GM23248 (cell line): ENCODE results near the gene POLR2B. TPM values are rescaled to one million over a fixed set of nuclear protein-coding genes. Genes with fewer than 3 reads are reported as not detected.
A peak's percentile ranks its signal among the peaks of the same experiment; 100 is the strongest.
"Not testable (repeated sequence)": the region's sequence is repeated elsewhere in the genome, so short reads cannot be mapped to it uniquely, and the experiment has no call there.

Source experiments
- DNase-seq: peaks from one replicate; pipeline ENCODE4 v3.0.0-alpha.2; 2015
- H2AFZ ChIP-seq: fragments of 200-600 bp; sonication (generic); 2 replicates; pipeline ENCODE4 v1.6.1; 2016; ENCODE audit warnings: antibody characterized with exemption
- H3F3A ChIP-seq: fragments of 200-600 bp; sonication (generic); 2 replicates; pipeline ENCODE4 v1.6.1; 2016; ENCODE audit warnings: mild to moderate bottlenecking, antibody characterized with exemption, mixed run types; ENCODE audit not compliant: insufficient read depth
- H3K27ac ChIP-seq: fragments of 200-600 bp; sonication (generic); 2 replicates; pipeline ENCODE4 v1.5.1; 2016; ENCODE audit warnings: mild to moderate bottlenecking
- H3K27me3 ChIP-seq: fragments of 200-600 bp; sonication (generic); replicated peaks from 2 replicates; pipeline ENCODE4 v1.6.1; 2016; ENCODE audit warnings: mild to moderate bottlenecking; ENCODE audit not compliant: insufficient read depth
- H3K36me3 ChIP-seq: fragments of 200-600 bp; sonication (generic); 2 replicates; pipeline ENCODE4 v1.6.1; 2016; ENCODE audit warnings: low read depth, mild to moderate bottlenecking
- H3K4me1 ChIP-seq: fragments of 200-600 bp; sonication (generic); 2 replicates; pipeline ENCODE4 v1.6.1; 2016; ENCODE audit warnings: mild to moderate bottlenecking; ENCODE audit not compliant: insufficient read depth
- H3K4me2 ChIP-seq: fragments of 200-600 bp; sonication (generic); one replicate; pipeline ENCODE4 v1.6.1; 2016; ENCODE audit warnings: mild to moderate bottlenecking; ENCODE audit not compliant: unreplicated experiment
- H3K4me3 ChIP-seq: fragments of 200-600 bp; sonication (generic); 2 replicates; pipeline ENCODE4 v1.5.1; 2016; ENCODE audit warnings: mild to moderate bottlenecking
- H3K79me2 ChIP-seq: fragments of 200-600 bp; sonication (generic); 2 replicates; pipeline ENCODE4 v1.6.1; 2016; ENCODE audit warnings: mild to moderate bottlenecking; ENCODE audit not compliant: insufficient read depth
- H3K9ac ChIP-seq: fragments of 200-600 bp; sonication (generic); 2 replicates; pipeline ENCODE4 v1.6.1; 2016; ENCODE audit warnings: mild to moderate bottlenecking
- H3K9me2 ChIP-seq: fragments of 200-600 bp; sonication (generic); 2 replicates; pipeline ENCODE4 v1.6.1; 2016; ENCODE audit warnings: mixed run types, mild to moderate bottlenecking, moderate library complexity; ENCODE audit not compliant: insufficient read depth
- H3K9me3 ChIP-seq: fragments of 200-600 bp; sonication (generic); one replicate; pipeline ENCODE4 v1.6.1; 2017; ENCODE audit warnings: low read depth
- H4K20me1 ChIP-seq: fragments of 200-600 bp; sonication (generic); 2 replicates; pipeline ENCODE4 v1.6.0; 2016; ENCODE audit not compliant: insufficient read depth
- EZH2 ChIP-seq: fragments of 200-600 bp; sonication (generic); IDR thresholded peaks from 2 replicates; pipeline ENCODE4 v1.6.1; 2018; ENCODE audit warnings: antibody characterized with exemption, mild to moderate bottlenecking; ENCODE audit not compliant: insufficient read depth, poor library complexity, severe bottlenecking
- EZH2phosphoT487 ChIP-seq: fragments of 200-600 bp; sonication (generic); IDR thresholded peaks from 2 replicates; pipeline ENCODE4 v1.6.1; 2018; ENCODE audit warnings: antibody characterized with exemption, moderate library complexity, mild to moderate bottlenecking, low read depth; ENCODE audit not compliant: insufficient read depth
- WGBS, 2 experiments: methylation state at CpG; one replicate each; pipeline ENCODE4 v1.1.6; 2015 to 2017; ENCODE audit warnings: low lambda C conversion rate in 2 of 2, low coverage in 1 of 2; ENCODE audit errors: missing lambda C conversion rate in 2 of 2; 5-methylcytosine and 5-hydroxymethylcytosine counted together
- in situ Hi-C: fragments of 300-500 bp; cut with MboI; formaldehyde crosslinking; loops from 2 replicates; pipeline ENCODE4 v1.15.0; 2020
- polyA plus RNA-seq: library from polyadenylated mRNA; unstranded; fragments of >200 nt; fragmentation: Nextera tagmentation; extraction: Ambion mirVana; gene quantifications from 2 replicates; pipeline ENCODE4 v1.2.1, GENCODE V29; 2016
- total RNA-seq: library from RNA; depleted of rRNA; stranded (reverse); fragments of >200 nt; shearing (Covaris generic); gene quantifications from 2 replicates; pipeline ENCODE4 v1.2.3, GENCODE V29; 2014; rRNA removed

The POLR2B gene
- total RNA-seq (83.5 and 86.1 TPM in 2 replicates), polyA plus RNA-seq (47.6 and 50.8 TPM in 2 replicates)

DNA sequence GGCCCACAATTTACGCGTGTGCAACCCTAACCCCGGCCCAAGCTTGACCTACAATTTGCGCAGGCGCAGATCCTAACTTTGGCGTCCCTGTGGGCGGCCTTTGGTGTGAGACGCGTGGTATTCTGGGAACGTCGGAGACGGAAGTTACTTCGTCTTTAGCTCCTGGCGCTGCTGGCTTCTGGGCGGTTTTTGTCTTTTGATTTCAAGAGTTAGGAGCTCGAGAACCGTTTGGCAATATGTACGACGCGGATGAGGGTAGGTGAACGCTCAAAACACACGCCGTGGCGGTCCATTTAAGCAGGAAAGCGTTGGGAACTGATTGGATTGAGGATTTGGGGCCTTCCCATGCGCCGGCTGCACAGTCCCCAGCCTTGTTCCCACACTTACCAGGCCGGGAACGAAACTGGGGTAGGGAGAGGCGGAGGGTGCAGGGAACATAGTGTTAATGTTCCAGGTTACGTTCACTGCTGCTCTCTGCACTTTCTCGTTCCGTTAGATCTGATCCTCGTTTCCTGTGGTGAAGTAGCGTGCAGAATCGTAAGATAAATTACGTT is at the start of gene POLR2B:
TSS of gene POLR2B (plus strand) at position 147 of the 554 bp plus-strand sequence. CDS start at position 237, 90 bp downstream.
- H3K9ac ChIP-seq, result peak within 1 kb of the TSS; percentile 97
- H3K27me3 ChIP-seq, result no peaks in the 10 kb centered on the region
- H3F3A ChIP-seq, result peaks cover 9% of the 10 kb centered on the region; the same call in 1 of the 2 replicates
- H3K79me2 ChIP-seq, result peaks cover 84% of the 10 kb centered on the region
- H3K4me2 ChIP-seq, result peak within 1 kb of the TSS; percentile 84
- in situ Hi-C loops, result no loop called here
- H4K20me1 ChIP-seq, result peaks cover 11% of the 10 kb centered on the region; the same call in 1 of the 2 replicates
- 1% methylated on average over 37 of the region's 37 CpGs for WGBS, 2 experiments
- TF ChIP-seq EZH2 (no peak), EZH2phosphoT487 (no peak)
- H3K9me2 ChIP-seq, result no peaks in the 10 kb centered on the region
- H3K4me1 ChIP-seq, result peaks cover 26% of the 10 kb centered on the region
- peak within 1 kb of the TSS; percentile 95 for H2AFZ ChIP-seq
- H3K4me3 ChIP-seq, result peak within 1 kb of the TSS; percentile 94
- DNase-seq, result peak; percentile 97
- H3K9me3 ChIP-seq, result no peaks in the 10 kb centered on the region
- H3K27ac ChIP-seq, result peak within 1 kb of the TSS; percentile 94
- H3K36me3 ChIP-seq, result 0 out of 2 replicates have a peak, but pooled peaks cover 4% of the 10 kb centered on the region

- no peaks in the 10 kb centered on the region for H3K27me3 ChIP-seq
- H3K36me3 ChIP-seq, result peaks cover 24% of the 10 kb centered on the region
- in situ Hi-C loops, result no loop called here
- H3K4me3 ChIP-seq, result no peak overlapping the region
- H2AFZ ChIP-seq, result no peak overlapping the region
- H3F3A ChIP-seq, result 0 out of 2 replicates have a peak, but pooled peaks cover 6% of the 10 kb centered on the region
- H3K9me3 ChIP-seq, result no peaks in the 10 kb centered on the region
- DNase-seq, result no peak
- H4K20me1 ChIP-seq, result no peaks in the 10 kb centered on the region
- H3K9ac ChIP-seq, result no peak overlapping the region
- TF ChIP-seq EZH2phosphoT487, result no peak
- TF ChIP-seq EZH2, result no peak
- no peak overlapping the region for H3K4me2 ChIP-seq
- no peaks in the 10 kb centered on the region for H3K4me1 ChIP-seq
- H3K9me2 ChIP-seq, result no peaks in the 10 kb centered on the region
- H3K27ac ChIP-seq, result no peak overlapping the region
- H3K79me2 ChIP-seq, result peaks cover 100% of the 10 kb centered on the region
- 97 to 100% methylated on average over 7 of the region's 7 CpGs for WGBS, 2 experiments
These were observed 48.1 kb upstream of the POLR2B start for GRCh38 chr4:56930638-56931037.

DNA sequence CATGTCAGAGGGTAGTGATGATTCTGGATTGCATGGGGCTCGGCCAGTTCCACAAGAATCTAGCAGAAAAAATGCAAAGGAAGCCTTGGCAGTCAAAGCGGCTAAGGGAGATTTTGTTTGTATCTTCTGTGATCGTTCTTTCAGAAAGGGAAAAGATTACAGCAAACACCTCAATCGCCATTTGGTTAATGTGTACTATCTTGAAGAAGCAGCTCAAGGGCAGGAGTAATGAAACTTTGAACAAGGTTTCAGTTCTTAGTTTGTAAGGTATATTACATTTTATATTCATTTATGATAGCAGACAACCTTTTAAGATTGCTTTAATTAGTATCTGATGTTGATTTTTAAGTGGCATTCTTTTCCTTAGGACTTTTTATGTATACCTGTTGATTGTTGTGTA is 46.8 kb upstream of the POLR2B start:
- peaks cover 90% of the 10 kb centered on the region for H3K79me2 ChIP-seq
- no peak overlapping the region for H3K4me3 ChIP-seq
- peaks cover 6% of the 10 kb centered on the region; the same call in 1 of the 2 replicates for H3F3A ChIP-seq
- H4K20me1 ChIP-seq, result no peaks in the 10 kb centered on the region
- WGBS, 2 experiments, result 76 to 77% methylated on average over 4 of the region's 4 CpGs
- DNase-seq, result no peak
- no peaks in the 10 kb centered on the region for H3K9me3 ChIP-seq
- H3K9me2 ChIP-seq, result no peaks in the 10 kb centered on the region
- H3K4me1 ChIP-seq, result peaks cover 3% of the 10 kb centered on the region
- H3K36me3 ChIP-seq, result peaks cover 24% of the 10 kb centered on the region
- no peak overlapping the region for H3K9ac ChIP-seq
- no peak overlapping the region for H2AFZ ChIP-seq
- in situ Hi-C loops, result no loop called here
- no peaks in the 10 kb centered on the region for H3K27me3 ChIP-seq
- H3K27ac ChIP-seq, result no peak overlapping the region
- TF ChIP-seq EZH2, result no peak
- no peak overlapping the region for H3K4me2 ChIP-seq

- in situ Hi-C loops, result no loop called here
- Histone ChIP-seq H3K27me3 (no peaks in the 10 kb centered on the region), H3K9me2 (no peaks in the 10 kb centered on the region), H3K9ac (no peak overlapping the region), H3K9me3 (no peaks in the 10 kb centered on the region), H3F3A (peaks cover 6% of the 10 kb centered on the region; the same call in 1 of the 2 replicates), H3K4me3 (no peak overlapping the region), H3K4me2 (peak overlapping the region; percentile 23), H3K79me2 (peaks cover 37% of the 10 kb centered on the region), H3K36me3 (peaks cover 15% of the 10 kb centered on the region), H2AFZ (no peak overlapping the region), H3K4me1 (peaks cover 12% of the 10 kb centered on the region), H3K27ac (peak overlapping the region; percentile 31), H4K20me1 (no peaks in the 10 kb centered on the region)
- peak; percentile 79 for DNase-seq
- TF ChIP-seq EZH2 (no peak), EZH2phosphoT487 (no peak)
- 48 to 59% methylated on average over 6 of the region's 6 CpGs for WGBS, 2 experiments
These were observed 41.4 kb upstream of the POLR2B start for GRCh38 chr4:56937262-56937661.

- H3K4me3 ChIP-seq, DNase-seq, H3K9me3 ChIP-seq, H3K27ac ChIP-seq, H3F3A ChIP-seq, H4K20me1 ChIP-seq, in situ Hi-C loops, H3K9me2 ChIP-seq, H2AFZ ChIP-seq, H3K4me2 ChIP-seq, H3K27me3 ChIP-seq, H3K9ac ChIP-seq: not testable (repeated sequence)
- Histone ChIP-seq H3K79me2 (peaks cover 11% of the 10 kb centered on the region), H3K4me1 (peaks cover 12% of the 10 kb centered on the region), H3K36me3 (peaks cover 10% of the 10 kb centered on the region; the same call in 1 of the 2 replicates)
- WGBS, 2 experiments, result 95 to 99% methylated on average over 14 of the region's 14 CpGs
These were observed 38.9 kb upstream of the POLR2B start for GRCh38 chr4:56939826-56940225.
